Neuronal stem cell (in vitro differentiated cells): ENCODE data around the gene UBALD1.

Source experiments
- DNase-seq: peaks from one replicate; pipeline ENCODE4 v3.0.0-alpha.2; 2013; ENCODE audit warnings: low spot score
- H2AFZ ChIP-seq: one replicate; pipeline ENCODE4 v1.6.1; 2013; ENCODE audit warnings: mild to moderate bottlenecking, low read length, inconsistent platforms
- H2AK5ac ChIP-seq: 2 replicates; pipeline ENCODE4 v1.6.1; 2013; ENCODE audit warnings: low read depth, mild to moderate bottlenecking, inconsistent platforms, low read length, moderate library complexity, mixed read lengths
- H2BK120ac ChIP-seq: 2 replicates; pipeline ENCODE4 v1.6.1; 2013; ENCODE audit warnings: low read depth, mild to moderate bottlenecking, inconsistent platforms, low read length, moderate library complexity, mixed read lengths
- H2BK12ac ChIP-seq: one replicate; pipeline ENCODE4 v1.6.1; 2013; ENCODE audit warnings: low read length, inconsistent platforms
- H2BK15ac ChIP-seq: 2 replicates; pipeline ENCODE4 v1.6.1; 2013; ENCODE audit warnings: mild to moderate bottlenecking, low read length, inconsistent platforms, mixed read lengths
- H2BK5ac ChIP-seq: one replicate; pipeline ENCODE4 v1.6.1; 2013; ENCODE audit warnings: inconsistent platforms, mild to moderate bottlenecking, low read length, moderate library complexity
- H3K14ac ChIP-seq: one replicate; pipeline ENCODE4 v1.6.1; 2013; ENCODE audit warnings: low read length, inconsistent platforms
- H3K18ac ChIP-seq: 2 replicates; pipeline ENCODE4 v1.6.1; 2013; ENCODE audit warnings: low read length, inconsistent platforms
- H3K23ac ChIP-seq: 2 replicates; pipeline ENCODE4 v1.6.1; 2013; ENCODE audit warnings: low read depth, mild to moderate bottlenecking, mixed read lengths, low read length, inconsistent platforms; ENCODE audit not compliant: poor library complexity
- H3K27ac ChIP-seq: replicated peaks from 3 replicates; pipeline ENCODE4 v1.5.1; 2013; ENCODE audit warnings: low read length, inconsistent platforms
- H3K27me3 ChIP-seq, 3 experiments: 2 replicates each; pipeline ENCODE4 v1.6.1; 2013; ENCODE audit warnings: low read length in 3 of 3, mild to moderate bottlenecking in 2 of 3, inconsistent platforms in 1 of 3, low read depth in 1 of 3, mixed read lengths in 1 of 3, moderate library complexity in 1 of 3; ENCODE audit not compliant: control insufficient read depth in 3 of 3, insufficient read depth in 3 of 3
- H3K36me3 ChIP-seq, 2 donors: replicated peaks in 1 of 2; 2 replicates each; pipeline ENCODE4 v1.6.1; 2013; ENCODE audit warnings: low read length in 2 of 2; ENCODE audit not compliant: control insufficient read depth in 2 of 2, insufficient read depth in 2 of 2
- H3K4ac ChIP-seq: 2 replicates; pipeline ENCODE4 v1.6.1; 2013; ENCODE audit warnings: inconsistent platforms, mild to moderate bottlenecking, low read length, moderate library complexity
- H3K4me1 ChIP-seq, 2 donors: 1 replicate in 1 of 2; 2 replicates in 1 of 2; pipeline ENCODE4 v1.6.1; 2013; ENCODE audit warnings: low read length in 2 of 2, low read depth in 1 of 2; ENCODE audit not compliant: control insufficient read depth in 2 of 2, insufficient read depth in 1 of 2
- H3K4me2 ChIP-seq: one replicate; pipeline ENCODE4 v1.6.1; 2013; ENCODE audit warnings: mild to moderate bottlenecking, low read length, inconsistent platforms; ENCODE audit not compliant: insufficient read depth, poor library complexity, severe bottlenecking
- H3K4me3 ChIP-seq, 2 donors: 2 replicates each; pipeline ENCODE4 v1.5.1; 2013; ENCODE audit warnings: low read length in 2 of 2, mild to moderate bottlenecking in 2 of 2, inconsistent platforms in 1 of 2, moderate library complexity in 1 of 2
- H3K79me1 ChIP-seq: one replicate; pipeline ENCODE4 v1.6.1; 2013; ENCODE audit warnings: low read depth, mild to moderate bottlenecking, inconsistent platforms, low read length, moderate library complexity
- H3K9ac ChIP-seq: one replicate; pipeline ENCODE4 v1.6.1; 2013; ENCODE audit warnings: mild to moderate bottlenecking, low read depth, low read length, inconsistent platforms; ENCODE audit not compliant: poor library complexity
- H3K9me3 ChIP-seq, 2 donors: replicated peaks in 1 of 2; 2 replicates each; pipeline versions ENCODE3 to v1.6.1; 2013; ENCODE audit warnings: low read length in 2 of 2, mild to moderate bottlenecking in 2 of 2, inconsistent platforms in 1 of 2, low read depth in 1 of 2, mixed read lengths in 1 of 2, moderate library complexity in 1 of 2; ENCODE audit not compliant: control insufficient read depth in 2 of 2, insufficient read depth in 1 of 2
- H4K8ac ChIP-seq: one replicate; pipeline ENCODE4 v1.6.1; 2013; ENCODE audit warnings: low read depth, mild to moderate bottlenecking, inconsistent platforms, low read length, moderate library complexity
- H4K91ac ChIP-seq: one replicate; pipeline ENCODE4 v1.6.1; 2013; ENCODE audit warnings: low read length, low read depth, mild to moderate bottlenecking, inconsistent platforms; ENCODE audit not compliant: poor library complexity
- WGBS, 2 donors: extraction: QIAGEN DNeasy Blood & Tissue Kit; methylation state at CpG; one replicate each; pipeline ENCODE4 v1.1.7; 2013; ENCODE audit warnings: missing lambda C conversion rate in 2 of 2, mixed read lengths in 1 of 2; ENCODE audit not compliant: insufficient read length in 2 of 2, insufficient replicate concordance in 1 of 2; ENCODE audit errors: extremely low coverage in 2 of 2; 5-methylcytosine and 5-hydroxymethylcytosine counted together

Gene UBALD1

GRCh38 chr16:4610011-4611005 is 4.4 kb downstream of the UBALD1 start:
- Histone ChIP-seq H2BK15ac (no peak overlapping the region), H3K4me3 (no peak overlapping the region), H4K8ac (peak overlapping the region; percentile 43), H2AK5ac (peak overlapping the region; percentile 28), H2AFZ (no peak overlapping the region), H3K9me3 (no peaks in the 10 kb centered on the region), H3K27me3 (peaks cover 0 to 6% (median 0%) of the 10 kb centered on the region in 3 experiments), H3K79me1 (peaks cover 14% of the 10 kb centered on the region), H3K9ac (no peak overlapping the region), H3K4ac (peak overlapping the region; percentile 76), H3K14ac (no peak overlapping the region), H3K36me3 (peaks cover 5 to 19% of the 10 kb centered on the region in 2 donors), H3K23ac (peak overlapping the region; percentile 55), H4K91ac (no peak overlapping the region), H3K18ac (no peak overlapping the region), H2BK12ac (no peak overlapping the region), H3K4me1 (peaks cover 9 to 11% of the 10 kb centered on the region in 2 donors), H2BK5ac (no peak overlapping the region), H3K4me2 (no peak overlapping the region), H2BK120ac (no peak overlapping the region), H3K27ac (no peak overlapping the region)
- no peak for DNase-seq
- WGBS, 2 donors: no CpG with 5 or more reads among the region's 32 CpGs

- WGBS, 2 donors: no CpG with 5 or more reads among the region's 45 CpGs
- no peaks in the 10 kb centered on the region for H3K9me3 ChIP-seq
- H2BK5ac ChIP-seq: no peak overlapping the region
- DNase-seq: no peak
- peaks cover 6 to 8% of the 10 kb centered on the region in 2 donors for H3K4me1 ChIP-seq
- no peak overlapping the region for H3K23ac ChIP-seq
- no peak overlapping the region for H2BK15ac ChIP-seq
- H3K4me2 ChIP-seq: no peak overlapping the region
- peak overlapping the region; percentile 6 for H4K8ac ChIP-seq
- H3K27ac ChIP-seq: no peak overlapping the region
- no peak overlapping the region for H2AK5ac ChIP-seq
- H2AFZ ChIP-seq: no peak overlapping the region
- peaks cover 5 to 19% of the 10 kb centered on the region in 2 donors for H3K36me3 ChIP-seq
- H3K27me3 ChIP-seq: peaks cover 0 to 6% (median 0%) of the 10 kb centered on the region in 3 experiments
- H3K9ac ChIP-seq: no peak overlapping the region
- H2BK120ac ChIP-seq: no peak overlapping the region
- peaks cover 14% of the 10 kb centered on the region for H3K79me1 ChIP-seq
- H2BK12ac ChIP-seq: no peak overlapping the region
- H4K91ac ChIP-seq: no peak overlapping the region
- H3K18ac ChIP-seq: no peak overlapping the region
- H3K4ac ChIP-seq: no peak overlapping the region
- H3K4me3 ChIP-seq: no peak overlapping the region
- no peak overlapping the region for H3K14ac ChIP-seq
These were observed 5.3 kb downstream of the UBALD1 start for GRCh38 chr16:4609200-4610010.

GRCh38 chr16:4608704-4608980 is 6.0 kb downstream of the UBALD1 start:
- no peak overlapping the region for H3K18ac ChIP-seq
- peaks cover 5 to 19% of the 10 kb centered on the region in 2 donors for H3K36me3 ChIP-seq
- no peak overlapping the region for H3K27ac ChIP-seq
- H3K9ac ChIP-seq: no peak overlapping the region
- H2BK12ac ChIP-seq: no peak overlapping the region
- H2BK120ac ChIP-seq: no peak overlapping the region
- no peak overlapping the region for H2BK5ac ChIP-seq
- no peak overlapping the region for H2AFZ ChIP-seq
- no peak overlapping the region for H4K91ac ChIP-seq
- no peak overlapping the region for H4K8ac ChIP-seq
- no CpG with 5 or more reads among the region's 8 CpGs for WGBS, 2 donors
- no peak for DNase-seq
- peaks cover 11% of the 10 kb centered on the region for H3K79me1 ChIP-seq
- H2AK5ac ChIP-seq: no peak overlapping the region
- H3K23ac ChIP-seq: no peak overlapping the region
- H3K14ac ChIP-seq: no peak overlapping the region
- H3K9me3 ChIP-seq: no peaks in the 10 kb centered on the region
- H3K27me3 ChIP-seq: peaks cover 0 to 2% (median 0%) of the 10 kb centered on the region in 3 experiments
- no peak overlapping the region for H3K4me3 ChIP-seq
- H3K4ac ChIP-seq: no peak overlapping the region
- peaks cover 4 to 5% of the 10 kb centered on the region in 2 donors for H3K4me1 ChIP-seq
- no peak overlapping the region for H3K4me2 ChIP-seq
- H2BK15ac ChIP-seq: no peak overlapping the region
